ENCODE results near the gene MOB2. TPM values are rescaled to one million over a fixed set of nuclear protein-coding genes. Genes with fewer than 3 reads are reported as not detected.

MOB2 gene
- total RNA-seq, 4 donors from 2014 or later = 63.8 to 104 (median 95.8) TPM

DNA sequence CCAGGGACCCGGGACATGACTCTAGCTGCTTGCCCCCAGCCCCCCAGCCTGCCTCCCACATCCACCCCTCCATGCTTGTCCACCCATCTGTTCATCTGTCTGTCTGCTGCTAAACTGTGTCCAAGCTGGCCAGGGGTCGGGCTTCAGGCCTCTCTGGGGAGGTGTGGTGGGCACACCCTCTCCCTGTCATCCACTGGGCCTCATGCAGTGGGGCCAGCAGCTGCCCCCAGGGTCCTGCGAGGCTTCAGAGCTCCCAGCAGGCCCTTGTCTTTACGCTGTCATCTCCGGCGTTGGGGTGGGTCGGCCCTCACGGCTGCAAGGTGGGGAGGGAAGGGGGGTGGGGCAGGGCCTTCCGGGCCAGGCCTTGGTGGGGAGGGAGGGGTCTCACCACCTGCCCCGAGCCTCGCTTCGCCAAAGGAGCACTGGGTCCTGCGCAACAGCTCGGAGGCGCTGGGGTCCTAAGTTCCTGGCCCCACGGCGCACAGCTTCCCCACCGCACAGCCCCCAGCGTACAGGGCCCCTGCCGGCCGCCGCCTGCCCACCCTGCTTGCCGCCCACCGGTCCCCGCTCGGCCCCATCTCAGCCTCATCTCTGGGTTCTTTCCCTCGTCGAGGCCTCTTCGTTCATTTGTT, 26.7 kb downstream of the MOB2 start:
- Histone ChIP-seq H3K27ac (no peak overlapping the region), H3K27me3 (no peaks in the 10 kb centered on the region), H3K4me3 (no peak overlapping the region), H3K9me3 (no peaks in the 10 kb centered on the region), H3K4me1 (peaks cover 19% of the 10 kb centered on the region), H3K36me3 (peaks cover under 1% of the 10 kb centered on the region)
- WGBS = 80% methylated on average over 13 of the region's 29 CpGs
- no peak for DNase-seq (ENCODE audit: low spot score in 2 of 2)
- TF ChIP-seq POLR2AphosphoS5 (IDR thresholded peaks at IDR 0.05) (no peak), EP300 (IDR thresholded peaks at IDR 0.05) (no peak), POLR2A (IDR thresholded peaks at IDR 0.05) (no peak)
- TF ChIP-seq, protein P1, sequence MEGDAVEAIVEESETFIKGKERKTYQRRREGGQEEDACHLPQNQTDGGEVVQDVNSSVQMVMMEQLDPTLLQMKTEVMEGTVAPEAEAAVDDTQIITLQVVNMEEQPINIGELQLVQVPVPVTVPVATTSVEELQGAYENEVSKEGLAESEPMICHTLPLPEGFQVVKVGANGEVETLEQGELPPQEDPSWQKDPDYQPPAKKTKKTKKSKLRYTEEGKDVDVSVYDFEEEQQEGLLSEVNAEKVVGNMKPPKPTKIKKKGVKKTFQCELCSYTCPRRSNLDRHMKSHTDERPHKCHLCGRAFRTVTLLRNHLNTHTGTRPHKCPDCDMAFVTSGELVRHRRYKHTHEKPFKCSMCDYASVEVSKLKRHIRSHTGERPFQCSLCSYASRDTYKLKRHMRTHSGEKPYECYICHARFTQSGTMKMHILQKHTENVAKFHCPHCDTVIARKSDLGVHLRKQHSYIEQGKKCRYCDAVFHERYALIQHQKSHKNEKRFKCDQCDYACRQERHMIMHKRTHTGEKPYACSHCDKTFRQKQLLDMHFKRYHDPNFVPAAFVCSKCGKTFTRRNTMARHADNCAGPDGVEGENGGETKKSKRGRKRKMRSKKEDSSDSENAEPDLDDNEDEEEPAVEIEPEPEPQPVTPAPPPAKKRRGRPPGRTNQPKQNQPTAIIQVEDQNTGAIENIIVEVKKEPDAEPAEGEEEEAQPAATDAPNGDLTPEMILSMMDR (IDR thresholded peaks at IDR 0.05) = no peak

DNA sequence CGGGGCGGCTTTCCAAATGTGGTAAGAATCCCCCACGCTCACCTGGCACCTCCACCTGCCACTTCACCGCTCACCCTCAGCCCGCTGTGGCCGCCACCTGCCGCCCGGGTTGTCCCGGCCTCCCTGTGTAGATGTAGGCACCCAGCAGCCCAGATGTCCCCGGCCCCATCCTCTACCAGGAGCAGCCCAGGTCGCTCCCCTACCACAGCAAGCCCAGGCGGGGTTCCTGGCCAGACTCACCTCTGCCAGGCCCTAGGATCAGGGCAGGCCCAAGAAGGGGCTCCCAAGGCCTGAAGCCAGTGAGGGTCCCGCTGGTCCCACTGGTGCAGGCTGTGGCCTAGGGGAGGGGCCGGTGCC, 27.4 kb downstream of the MOB2 start:
- H3K4me1 ChIP-seq = peaks cover 19% of the 10 kb centered on the region
- 47% methylated on average over 9 of the region's 14 CpGs for WGBS
- TF ChIP-seq, protein P1 (IDR thresholded peaks at IDR 0.05) = no peak
- TF ChIP-seq POLR2A (IDR thresholded peaks at IDR 0.05) = no peak
- no peak for DNase-seq (ENCODE audit: low spot score in 2 of 2)
- no peak overlapping the region for H3K4me3 ChIP-seq
- no peaks in the 10 kb centered on the region for H3K9me3 ChIP-seq
- H3K27ac ChIP-seq = no peak overlapping the region
- no peaks in the 10 kb centered on the region for H3K36me3 ChIP-seq
- no peaks in the 10 kb centered on the region for H3K27me3 ChIP-seq

DNA sequence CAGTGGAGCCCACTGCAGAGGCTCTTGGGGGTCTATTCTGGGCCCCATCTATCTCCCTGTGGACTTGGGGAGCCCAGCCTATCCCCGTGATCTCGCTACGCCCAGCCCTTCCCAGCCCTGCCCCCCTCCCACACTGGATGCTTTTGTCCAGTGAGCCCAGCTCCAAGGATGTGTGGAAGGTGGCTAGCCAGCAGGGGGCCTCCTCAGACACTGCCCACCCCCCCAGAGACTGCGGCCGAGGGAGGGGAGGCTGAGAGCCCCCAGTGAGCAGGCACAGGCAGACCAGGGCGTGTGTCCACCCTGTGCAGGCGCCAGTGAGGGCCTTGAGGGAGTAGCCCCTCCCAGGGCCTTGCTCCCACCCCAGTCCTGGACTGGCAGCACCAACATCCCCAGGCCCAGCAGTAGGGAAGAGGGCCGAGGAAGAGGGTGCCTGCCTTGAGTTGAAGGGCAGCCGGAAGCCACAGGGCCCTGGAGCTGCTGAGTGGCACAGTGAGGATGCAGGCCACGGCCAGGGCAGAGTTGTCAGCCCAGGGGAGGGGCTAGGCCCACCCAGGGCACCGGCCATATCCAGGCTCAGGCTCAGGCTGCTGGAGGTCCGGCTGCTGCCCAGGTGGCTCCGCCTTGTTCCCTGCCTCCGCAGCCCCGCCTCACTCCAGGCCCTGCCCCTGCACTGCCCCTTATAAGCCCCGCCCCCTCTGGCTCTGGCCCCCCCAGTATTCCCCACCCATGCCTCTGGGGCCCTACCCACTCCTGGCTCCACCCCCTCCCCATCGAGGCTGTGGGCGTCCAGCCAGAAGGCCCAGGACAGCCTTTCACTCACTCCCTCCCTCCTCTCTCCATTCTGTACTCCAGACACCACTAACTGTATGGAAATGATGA, 28.0 kb downstream of the MOB2 start:
- Histone ChIP-seq H3K4me1 (peaks cover 19% of the 10 kb centered on the region), H3K4me3 (no peak overlapping the region), H3K36me3 (no peaks in the 10 kb centered on the region), H3K9me3 (no peaks in the 10 kb centered on the region), H3K27me3 (no peaks in the 10 kb centered on the region), H3K27ac (no peak overlapping the region)
- 30% methylated on average over 9 of the region's 18 CpGs for WGBS
- TF ChIP-seq POLR2AphosphoS5 (IDR thresholded peaks at IDR 0.05) (no peak), EP300 (IDR thresholded peaks at IDR 0.05) (no peak), POLR2A (IDR thresholded peaks at IDR 0.05) (no peak)
- TF ChIP-seq, protein P1 (IDR thresholded peaks at IDR 0.05) = no peak
- no peak for DNase-seq (ENCODE audit: low spot score in 2 of 2)

DNA sequence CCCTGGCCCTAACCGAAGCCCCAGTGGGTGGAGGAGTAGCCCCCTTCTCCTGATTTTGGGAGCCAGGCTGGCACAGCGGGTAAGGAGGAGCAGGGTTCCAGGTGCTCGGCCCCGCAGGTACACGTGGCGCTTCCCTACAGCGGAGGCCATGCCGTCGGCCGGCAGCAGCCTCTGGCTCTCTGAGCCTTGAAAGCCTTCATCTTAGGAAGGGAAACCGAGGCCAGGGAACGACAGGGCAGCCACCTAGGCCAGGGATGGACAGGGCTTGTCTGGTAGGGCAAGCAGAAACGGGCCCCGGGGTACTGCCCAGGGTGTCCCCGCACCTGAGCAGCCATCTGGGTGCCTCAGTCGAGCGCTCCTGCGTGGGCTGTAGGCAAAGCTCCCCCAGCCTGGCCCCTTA, 28.7 kb downstream of the MOB2 start:
- no peak overlapping the region for H3K4me3 ChIP-seq
- H3K4me1 ChIP-seq = peaks cover 19% of the 10 kb centered on the region
- H3K27me3 ChIP-seq = no peaks in the 10 kb centered on the region
- H3K9me3 ChIP-seq = no peaks in the 10 kb centered on the region
- H3K27ac ChIP-seq = no peak overlapping the region
- WGBS = no CpG with 5 or more reads among the region's 18 CpGs
- H3K36me3 ChIP-seq = no peaks in the 10 kb centered on the region
- DNase-seq (ENCODE audit: low spot score in 2 of 2) = no peak
- TF ChIP-seq EP300 (IDR thresholded peaks at IDR 0.05) (no peak), POLR2AphosphoS5 (IDR thresholded peaks at IDR 0.05) (no peak), POLR2A (IDR thresholded peaks at IDR 0.05) (no peak)
- TF ChIP-seq, protein P1 (IDR thresholded peaks at IDR 0.05) = no peak

DNA sequence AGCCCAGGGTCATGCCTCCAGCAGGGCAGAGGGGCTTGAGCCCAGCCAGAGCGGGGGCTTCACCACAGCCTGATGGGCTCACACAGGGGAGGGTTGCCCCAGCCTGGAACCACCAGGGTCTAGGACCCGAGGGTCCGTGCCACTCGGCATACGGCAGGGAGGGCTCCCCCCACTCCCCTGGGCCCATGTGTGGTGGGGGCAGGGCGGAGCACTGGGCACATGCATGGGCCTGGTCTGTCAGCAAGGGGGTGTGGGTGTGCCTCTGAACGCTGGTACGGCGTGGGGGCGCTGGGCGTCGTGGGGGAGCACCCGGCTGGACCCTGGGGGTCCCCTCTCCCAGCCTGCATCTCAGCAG, 29.3 kb downstream of the MOB2 start:
- TF ChIP-seq POLR2A (IDR thresholded peaks at IDR 0.05) (no peak), POLR2AphosphoS5 (IDR thresholded peaks at IDR 0.05) (no peak), EP300 (IDR thresholded peaks at IDR 0.05) (no peak)
- TF ChIP-seq, protein P1 (IDR thresholded peaks at IDR 0.05) = no peak
- 67% methylated on average over 1 of the region's 13 CpGs for WGBS
- H3K27me3 ChIP-seq = no peaks in the 10 kb centered on the region
- no peak overlapping the region for H3K27ac ChIP-seq
- DNase-seq (ENCODE audit: low spot score in 2 of 2) = no peak
- H3K4me3 ChIP-seq = no peak overlapping the region
- H3K4me1 ChIP-seq = peaks cover 19% of the 10 kb centered on the region
- no peaks in the 10 kb centered on the region for H3K36me3 ChIP-seq
- no peaks in the 10 kb centered on the region for H3K9me3 ChIP-seq

Data from suprapubic skin (tissue), 4 donors.